Transverse colon (tissue), 4 donors: ENCODE measurements around the gene SPTBN1. TPM values are rescaled to one million over a fixed set of nuclear protein-coding genes. Genes with fewer than 3 reads are reported as not detected.

ENCODE experiments used
- DNase-seq: peaks from one replicate; pipeline ENCODE4 v3.0.0-alpha.2; 2019
- H3K27ac ChIP-seq, 4 donors: fragments of 200-600 bp; sonication (generic); 2 replicates each; pipeline ENCODE4 v1.5.1; 2016 to 2018; ENCODE audit warnings: inconsistent platforms in 4 of 4
- H3K27me3 ChIP-seq: fragments of 200-600 bp; sonication (generic); 2 replicates; pipeline ENCODE4 v1.5.1; 2017; ENCODE audit warnings: inconsistent platforms
- H3K36me3 ChIP-seq, 4 donors: fragments of 200-600 bp; sonication (generic); 2 replicates each; pipeline ENCODE4 v1.5.1; 2017 to 2019; ENCODE audit warnings: inconsistent platforms in 4 of 4
- H3K4me1 ChIP-seq, 4 donors: fragments of 200-600 bp; sonication (generic); 2 replicates each; pipeline ENCODE4 v1.5.1; 2017 to 2020; ENCODE audit warnings: inconsistent platforms in 4 of 4
- H3K4me3 ChIP-seq, 4 donors: fragments of 200-600 bp; sonication (generic); 1 replicate in 1 of 4; 2 replicates in 3 of 4; pipeline versions ENCODE4 v1.5.1 to v1.6.1; 2017 to 2019; ENCODE audit warnings: inconsistent platforms in 4 of 4
- H3K9me3 ChIP-seq, 2 donors: fragments of 200-600 bp; sonication (generic); 2 replicates each; pipeline ENCODE4 v1.5.1; 2017 to 2019; ENCODE audit warnings: inconsistent platforms in 2 of 2
- EP300 ChIP-seq: sonication (generic); formaldehyde crosslinking; IDR thresholded peaks from one replicate; pipeline ENCODE4 v1.6.1; 2017; ENCODE audit warnings: antibody characterized with exemption, low read depth
- POLR2A ChIP-seq: fragments of 450-650 bp; IDR thresholded peaks from one replicate; pipeline ENCODE4 v1.6.1; 2016; ENCODE audit warnings: antibody characterized with exemption, mild to moderate bottlenecking, moderate library complexity
- POLR2AphosphoS5 ChIP-seq, 3 donors: sonication (generic); formaldehyde crosslinking; IDR thresholded peaks; one replicate each; pipeline ENCODE4 v1.6.1; 2016; ENCODE audit warnings: antibody characterized with exemption in 3 of 3
- WGBS, 2 donors: methylation state at CpG; one replicate each; pipeline ENCODE4 v1.1.5; 2018; ENCODE audit warnings: low coverage in 1 of 2; 5-methylcytosine and 5-hydroxymethylcytosine counted together
- in situ Hi-C, 4 donors: fragments of 200-750 bp; cut with MboI; loops; one replicate each; pipeline versions ENCODE4 v1.15.0 to v1.15.1; 2017; ENCODE audit warnings: low sequenced_read_pairs in 3 of 4, low pct_ligation_motif_present in 1 of 4, low pct_unique_long_range_greater_than_20kb in 1 of 4
- intact Hi-C: fragments of 100-400 bp; cut with DNase I; formaldehyde crosslinking; loops from one replicate; pipeline ENCODE4 v1.15.1; 2023; ENCODE audit warnings: low total_unique reads
- total RNA-seq, 4 donors: library from RNA; depleted of rRNA; stranded (reverse); fragments of >200 nt; gene quantifications; one replicate each; pipeline ENCODE4 v1.1.0, GENCODE V29; 2016
- TF ChIP-seq, protein P1 (sequence below), 5 experiments: fragments of 200-600 bp in 3 of 5; fragments of 450-650 bp in 2 of 5; sonication (generic) in 3 of 5; IDR thresholded peaks; 1 replicate in 2 of 5; 2 replicates in 3 of 5; pipeline ENCODE4 v1.5.1; 2016 to 2017; ENCODE audit warnings: antibody characterized with exemption in 5 of 5, inconsistent platforms in 3 of 5, mild to moderate bottlenecking in 2 of 5, moderate library complexity in 1 of 5

Gene SPTBN1
- total RNA-seq, 4 donors from 2014 or later, result 269 to 301 (median 285) TPM

DNA sequence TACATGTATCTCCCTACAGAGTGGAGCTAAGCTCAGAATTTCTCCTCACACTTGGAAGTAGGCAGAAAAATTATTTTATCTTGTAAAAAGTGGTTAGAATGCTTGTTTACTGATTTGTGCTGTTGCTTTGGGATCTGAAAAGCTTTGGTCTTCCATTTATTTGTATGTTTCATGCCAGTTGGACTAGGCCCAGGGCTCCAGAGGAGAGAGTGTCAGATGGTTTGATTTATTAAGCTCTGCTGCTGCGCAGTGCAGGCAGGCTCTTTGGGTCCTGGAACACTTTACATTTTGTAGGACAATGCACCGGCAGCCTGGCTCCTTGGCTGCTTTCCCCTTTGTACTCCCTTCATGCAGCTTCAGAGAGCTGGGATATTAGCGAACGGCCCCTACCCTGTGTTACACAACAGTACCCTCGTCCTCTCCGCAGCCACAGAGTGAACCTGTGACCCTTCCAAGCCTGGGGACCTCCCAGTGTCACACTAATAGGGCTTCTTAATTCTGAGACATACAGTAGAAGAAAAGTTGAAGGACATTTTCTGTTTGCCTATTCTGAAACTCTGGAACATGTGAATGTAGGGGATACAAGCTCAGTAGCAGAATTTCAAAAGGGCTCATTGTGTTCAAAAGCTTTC is 210.6 kb downstream of the SPTBN1 start:
- H3K36me3 ChIP-seq, result peaks cover 0 to 30% (median 13%) of the 10 kb centered on the region in 4 donors
- intact Hi-C loops, result loop anchor here (1.0 kb wide), 1 partner anchor 35 kb away; no protein-coding TSS in a partner anchor

DNA sequence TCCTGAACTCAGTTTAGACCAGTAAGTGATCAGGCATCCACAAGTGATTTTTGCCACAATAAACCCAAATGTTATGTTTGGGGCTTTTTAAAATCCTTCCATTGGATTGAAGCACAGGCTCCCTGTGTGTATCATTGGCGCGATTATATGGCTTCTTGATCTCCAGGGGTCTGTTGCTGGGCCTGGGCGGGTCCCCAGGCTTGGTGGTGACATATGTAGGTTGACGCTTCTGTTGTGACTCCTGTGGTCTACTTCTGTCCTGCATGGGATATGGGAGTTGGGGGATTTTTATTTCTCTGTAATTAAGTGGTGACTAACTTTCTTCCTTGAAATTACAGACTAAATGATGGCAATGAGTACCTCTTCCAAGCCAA is 211.1 kb downstream of the SPTBN1 start:
- TF ChIP-seq EP300, result no peak
- TF ChIP-seq, protein P1, sequence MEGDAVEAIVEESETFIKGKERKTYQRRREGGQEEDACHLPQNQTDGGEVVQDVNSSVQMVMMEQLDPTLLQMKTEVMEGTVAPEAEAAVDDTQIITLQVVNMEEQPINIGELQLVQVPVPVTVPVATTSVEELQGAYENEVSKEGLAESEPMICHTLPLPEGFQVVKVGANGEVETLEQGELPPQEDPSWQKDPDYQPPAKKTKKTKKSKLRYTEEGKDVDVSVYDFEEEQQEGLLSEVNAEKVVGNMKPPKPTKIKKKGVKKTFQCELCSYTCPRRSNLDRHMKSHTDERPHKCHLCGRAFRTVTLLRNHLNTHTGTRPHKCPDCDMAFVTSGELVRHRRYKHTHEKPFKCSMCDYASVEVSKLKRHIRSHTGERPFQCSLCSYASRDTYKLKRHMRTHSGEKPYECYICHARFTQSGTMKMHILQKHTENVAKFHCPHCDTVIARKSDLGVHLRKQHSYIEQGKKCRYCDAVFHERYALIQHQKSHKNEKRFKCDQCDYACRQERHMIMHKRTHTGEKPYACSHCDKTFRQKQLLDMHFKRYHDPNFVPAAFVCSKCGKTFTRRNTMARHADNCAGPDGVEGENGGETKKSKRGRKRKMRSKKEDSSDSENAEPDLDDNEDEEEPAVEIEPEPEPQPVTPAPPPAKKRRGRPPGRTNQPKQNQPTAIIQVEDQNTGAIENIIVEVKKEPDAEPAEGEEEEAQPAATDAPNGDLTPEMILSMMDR (IDR thresholded peaks at IDR 0.05), result no peak
- no peak for TF ChIP-seq POLR2A
- no peak for TF ChIP-seq POLR2AphosphoS5 (IDR thresholded peaks at IDR 0.05)
- Histone ChIP-seq H3K4me3 (no peak overlapping the region), H3K27ac (peak overlapping the region; percentile 69 to 87 (median 77)), H3K9me3 (no peaks in the 10 kb centered on the region), H3K27me3 (no peaks in the 10 kb centered on the region), H3K36me3 (peaks cover 0 to 25% (median 12%) of the 10 kb centered on the region in 4 donors), H3K4me1 (peaks cover 30 to 47% (median 39%) of the 10 kb centered on the region in 4 donors)
- WGBS, 2 donors, result 83 to 95% methylated on average over 3 to 4 of the region's 4 CpGs
- intact Hi-C loops, result loop anchor here (1.0 kb wide), 1 partner anchor 36 kb away; no protein-coding TSS in a partner anchor
- in situ Hi-C loops, result no loop called here
- no peak for DNase-seq

More for the DNA sequence above, 210.6 kb downstream of the SPTBN1 start:
- no peaks in the 10 kb centered on the region for H3K27me3 ChIP-seq
- TF ChIP-seq POLR2AphosphoS5 (IDR thresholded peaks at IDR 0.05) (peak in 1 of 3 donors; percentile 32), EP300 (no peak), POLR2A (no peak)
- TF ChIP-seq, protein P1 (IDR thresholded peaks at IDR 0.05), result no peak
- H3K9me3 ChIP-seq, result no peaks in the 10 kb centered on the region
- peak overlapping the region; percentile 69 to 87 (median 77) for H3K27ac ChIP-seq
- in situ Hi-C loops, result no loop called here
- no peak overlapping the region for H3K4me3 ChIP-seq
- H3K4me1 ChIP-seq, result peaks cover 30 to 43% (median 36%) of the 10 kb centered on the region in 4 donors
- 67% methylated on average over 6 of the region's 6 CpGs; no CpG with 5 or more reads in 1 of the 2 donors for WGBS, 2 donors
- DNase-seq, result no peak

DNA sequence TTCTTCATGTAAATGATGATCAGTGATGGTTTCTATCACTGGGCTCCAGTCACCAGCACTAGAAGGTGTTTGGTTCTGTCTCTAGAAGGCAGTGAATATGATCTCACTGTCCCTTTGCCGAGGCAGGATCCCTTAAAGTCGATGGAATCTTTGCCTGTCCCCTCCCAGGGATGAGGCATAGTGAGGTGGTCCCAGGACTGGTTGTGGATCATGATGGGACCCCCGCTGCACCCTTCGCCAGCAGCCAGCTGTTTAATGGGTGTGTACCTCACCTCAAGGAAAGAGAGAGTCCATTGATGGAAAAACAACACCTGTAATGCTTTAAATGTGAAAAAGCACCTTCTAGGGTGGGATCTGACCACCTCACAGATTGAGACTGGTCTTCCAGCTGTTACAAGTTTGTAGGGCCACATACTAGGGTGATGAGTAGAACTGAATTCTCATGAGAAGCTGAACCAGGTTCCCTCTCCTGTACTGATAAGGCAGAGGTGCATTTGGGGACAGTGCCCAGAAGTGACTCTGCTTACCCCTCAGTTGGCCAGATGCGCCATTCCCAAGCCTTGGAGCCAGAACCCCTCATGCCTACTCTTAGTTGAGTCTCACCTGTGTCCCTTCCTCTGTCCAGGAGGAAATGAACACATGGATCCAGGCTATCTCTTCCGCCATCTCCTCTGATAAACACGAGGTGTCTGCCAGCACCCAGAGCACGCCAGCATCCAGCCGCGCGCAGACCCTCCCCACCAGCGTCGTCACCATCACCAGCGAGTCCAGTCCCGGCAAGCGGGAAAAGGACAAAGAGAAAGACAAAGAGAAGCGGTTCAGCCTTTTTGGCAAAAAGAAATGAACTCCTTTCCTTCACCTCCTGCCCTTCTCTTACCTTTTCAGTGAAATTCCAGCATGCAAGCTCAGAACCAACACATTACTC is 211.9 kb downstream of the SPTBN1 start:
- Histone ChIP-seq H3K27me3 (no peaks in the 10 kb centered on the region), H3K4me1 (peaks cover 30 to 55% (median 46%) of the 10 kb centered on the region in 4 donors), H3K27ac (peak overlapping the region; percentile 69 to 87 (median 77)), H3K4me3 (no peak overlapping the region), H3K9me3 (no peaks in the 10 kb centered on the region), H3K36me3 (peaks cover 0 to 19% (median 8%) of the 10 kb centered on the region in 4 donors)
- no peak for TF ChIP-seq POLR2AphosphoS5 (IDR thresholded peaks at IDR 0.05)
- no peak for TF ChIP-seq POLR2A
- no peak for TF ChIP-seq EP300
- TF ChIP-seq, protein P1 (IDR thresholded peaks at IDR 0.05), result no peak
- intact Hi-C loops, result loop anchor here (1.0 kb wide), 1 partner anchor 37 kb away; no protein-coding TSS in a partner anchor
- WGBS, 2 donors, result 94 to 100% methylated on average over 1 to 17 of the region's 17 CpGs
- no peak for DNase-seq
- in situ Hi-C loops, result no loop called here

DNA sequence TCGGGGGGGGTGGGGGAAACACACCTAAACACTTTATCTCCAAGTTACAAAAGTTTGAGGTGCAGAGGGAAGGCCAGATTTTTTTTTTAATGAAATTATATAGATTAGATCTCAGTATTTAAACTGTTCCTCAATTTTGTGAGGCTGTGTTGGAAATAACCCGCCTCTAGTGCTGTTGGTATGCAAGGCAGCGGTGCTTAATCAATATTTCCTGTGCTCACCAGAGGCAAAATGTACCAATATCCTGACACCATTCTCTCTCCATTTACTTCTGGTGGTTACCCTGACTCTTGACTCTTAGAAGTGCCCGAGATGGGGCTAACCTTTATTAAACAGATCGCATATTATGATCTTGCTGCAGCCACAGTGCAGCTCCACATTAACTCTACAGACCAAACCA is 212.6 kb downstream of the SPTBN1 start:
- no peak for DNase-seq
- 86 to 91% methylated on average over 3 to 5 of the region's 5 CpGs for WGBS, 2 donors
- H3K36me3 ChIP-seq, result peaks cover 0 to 19% (median 8%) of the 10 kb centered on the region in 4 donors
- H3K4me1 ChIP-seq, result peaks cover 35 to 62% (median 53%) of the 10 kb centered on the region in 4 donors
- peak overlapping the region; percentile 46 to 75 (median 69) for H3K27ac ChIP-seq
- no peak overlapping the region for H3K4me3 ChIP-seq
- no peaks in the 10 kb centered on the region for H3K9me3 ChIP-seq
- no peak for TF ChIP-seq POLR2AphosphoS5 (IDR thresholded peaks at IDR 0.05)
- no peak for TF ChIP-seq EP300
- TF ChIP-seq, protein P1 (IDR thresholded peaks at IDR 0.05), result no peak
- TF ChIP-seq POLR2A, result no peak
- in situ Hi-C loops, result no loop called here
- no peaks in the 10 kb centered on the region for H3K27me3 ChIP-seq
- intact Hi-C loops, result no loop called here
